MM.1S (cell line): ENCODE data around the gene HYAL2.

Source experiments
- DNase-seq: peaks from one replicate; pipeline ENCODE4 v3.0.0-alpha.2; 2015
- H2AFZ ChIP-seq: fragments of 300-600 bp; sonication (generic); 2 replicates; pipeline ENCODE4 v1.6.0; 2016; ENCODE audit warnings: antibody characterized with exemption, low read length
- H3F3A ChIP-seq: fragments of 300-600 bp; sonication (generic); 2 replicates; pipeline ENCODE4 v1.6.1; 2016; ENCODE audit warnings: mild to moderate bottlenecking, antibody characterized with exemption, low read length, moderate library complexity, mixed read lengths; ENCODE audit not compliant: insufficient read depth
- H3K27ac ChIP-seq: fragments of 300-600 bp; sonication (generic); 2 replicates; pipeline ENCODE4 v1.5.1; 2016; ENCODE audit warnings: mild to moderate bottlenecking, low read length
- H3K27me3 ChIP-seq: fragments of 300-600 bp; sonication (generic); replicated peaks from 2 replicates; pipeline ENCODE4 v1.6.0; 2016; ENCODE audit warnings: low read length; ENCODE audit not compliant: insufficient read depth
- H3K36me3 ChIP-seq: fragments of 300-600 bp; sonication (generic); replicated peaks from 2 replicates; pipeline ENCODE4 v1.6.1; 2016; ENCODE audit warnings: mild to moderate bottlenecking, low read length, mixed read lengths; ENCODE audit not compliant: insufficient read depth
- H3K4me1 ChIP-seq: fragments of 300-600 bp; sonication (generic); 2 replicates; pipeline ENCODE4 v1.6.1; 2016; ENCODE audit warnings: low read length, mixed read lengths
- H3K4me2 ChIP-seq: fragments of 300-600 bp; sonication (generic); 2 replicates; pipeline ENCODE4 v1.6.0; 2016; ENCODE audit warnings: low read depth, low read length
- H3K4me3 ChIP-seq: fragments of 300-600 bp; sonication (generic); 2 replicates; pipeline ENCODE4 v1.5.1; 2016; ENCODE audit warnings: low read length, mixed read lengths
- H3K79me2 ChIP-seq: fragments of 300-600 bp; sonication (generic); 2 replicates; pipeline ENCODE4 v1.6.1; 2016; ENCODE audit warnings: mixed run types, low read length, mixed read lengths
- H3K9ac ChIP-seq: fragments of 300-600 bp; sonication (generic); 2 replicates; pipeline ENCODE4 v1.6.1; 2016; ENCODE audit warnings: low read length, mixed read lengths
- H3K9me2 ChIP-seq: fragments of 300-600 bp; sonication (generic); replicated peaks from 2 replicates; pipeline ENCODE4 v1.6.1; 2016; ENCODE audit warnings: mild to moderate bottlenecking, low read length, mixed read lengths; ENCODE audit not compliant: insufficient read depth
- H3K9me3 ChIP-seq: fragments of 300-600 bp; sonication (generic); replicated peaks from 2 replicates; pipeline ENCODE4 v1.6.1; 2016; ENCODE audit warnings: mild to moderate bottlenecking, low read length, mixed read lengths; ENCODE audit not compliant: insufficient read depth
- H4K20me1 ChIP-seq: fragments of 300-600 bp; sonication (generic); 2 replicates; pipeline ENCODE4 v1.6.1; 2016; ENCODE audit warnings: mild to moderate bottlenecking, low read length, moderate library complexity, mixed read lengths; ENCODE audit not compliant: insufficient read depth
- EZH2 ChIP-seq: fragments of 300-600 bp; sonication (generic); optimal IDR thresholded peaks from 2 replicates; pipeline ENCODE3; 2017; ENCODE audit warnings: low read depth, mild to moderate bottlenecking, antibody characterized with exemption, low read length, mixed read lengths
- EZH2phosphoT487 ChIP-seq: fragments of 300-600 bp; sonication (generic); IDR thresholded peaks from 2 replicates; pipeline ENCODE4 v1.6.1; 2018; ENCODE audit warnings: antibody characterized with exemption, low read length
- TF ChIP-seq, protein P1 (sequence below): fragments of 300-600 bp; sonication (generic); IDR thresholded peaks from 2 replicates; pipeline ENCODE4 v1.5.1; 2016; ENCODE audit warnings: antibody characterized with exemption, low read length, mixed read lengths

HYAL2 gene

DNA sequence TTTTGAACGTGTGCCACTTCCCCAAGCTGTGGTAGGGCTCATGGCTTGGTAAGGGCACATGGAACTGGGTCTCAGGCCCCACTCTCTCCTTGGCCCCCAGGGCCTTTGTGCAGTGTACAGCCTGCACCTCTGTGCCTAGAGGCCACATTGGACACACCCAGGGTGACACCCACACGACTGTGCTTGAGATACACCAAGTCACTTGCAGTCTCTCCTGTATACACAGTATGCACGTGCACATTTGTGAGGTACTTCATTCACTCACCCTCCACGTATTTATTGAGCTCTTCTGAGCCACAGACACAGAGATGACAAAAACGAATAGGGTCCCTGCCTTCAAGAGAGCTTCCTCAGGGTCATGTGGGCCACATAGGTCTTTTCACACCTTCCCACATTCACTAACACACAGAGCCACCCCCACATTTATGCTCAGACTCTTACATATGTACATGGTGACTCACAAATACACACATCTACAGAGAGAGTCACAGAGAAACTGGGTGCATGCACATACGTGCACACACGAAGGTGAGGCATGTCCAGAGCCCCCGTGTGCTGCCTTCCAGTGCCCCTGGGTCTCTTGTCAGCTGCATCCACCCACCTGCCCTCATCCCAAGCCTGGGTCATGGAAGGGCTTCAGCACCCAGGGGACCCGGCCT lies 46.6 kb upstream of the HYAL2 start:
- H3K9ac ChIP-seq, result no peak overlapping the region
- H2AFZ ChIP-seq, result no peak overlapping the region
- no peak overlapping the region for H3K27ac ChIP-seq
- TF ChIP-seq, protein P1, sequence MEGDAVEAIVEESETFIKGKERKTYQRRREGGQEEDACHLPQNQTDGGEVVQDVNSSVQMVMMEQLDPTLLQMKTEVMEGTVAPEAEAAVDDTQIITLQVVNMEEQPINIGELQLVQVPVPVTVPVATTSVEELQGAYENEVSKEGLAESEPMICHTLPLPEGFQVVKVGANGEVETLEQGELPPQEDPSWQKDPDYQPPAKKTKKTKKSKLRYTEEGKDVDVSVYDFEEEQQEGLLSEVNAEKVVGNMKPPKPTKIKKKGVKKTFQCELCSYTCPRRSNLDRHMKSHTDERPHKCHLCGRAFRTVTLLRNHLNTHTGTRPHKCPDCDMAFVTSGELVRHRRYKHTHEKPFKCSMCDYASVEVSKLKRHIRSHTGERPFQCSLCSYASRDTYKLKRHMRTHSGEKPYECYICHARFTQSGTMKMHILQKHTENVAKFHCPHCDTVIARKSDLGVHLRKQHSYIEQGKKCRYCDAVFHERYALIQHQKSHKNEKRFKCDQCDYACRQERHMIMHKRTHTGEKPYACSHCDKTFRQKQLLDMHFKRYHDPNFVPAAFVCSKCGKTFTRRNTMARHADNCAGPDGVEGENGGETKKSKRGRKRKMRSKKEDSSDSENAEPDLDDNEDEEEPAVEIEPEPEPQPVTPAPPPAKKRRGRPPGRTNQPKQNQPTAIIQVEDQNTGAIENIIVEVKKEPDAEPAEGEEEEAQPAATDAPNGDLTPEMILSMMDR, result no peak
- TF ChIP-seq EZH2, result no peak
- TF ChIP-seq EZH2phosphoT487, result no peak
- no peaks in the 10 kb centered on the region for H3K79me2 ChIP-seq
- H4K20me1 ChIP-seq, result no peaks in the 10 kb centered on the region
- H3K9me2 ChIP-seq, result no peaks in the 10 kb centered on the region
- no peak overlapping the region for H3K4me2 ChIP-seq
- DNase-seq, result no peak
- H3K4me3 ChIP-seq, result no peak overlapping the region
- H3K9me3 ChIP-seq, result no peaks in the 10 kb centered on the region
- H3K36me3 ChIP-seq, result no peaks in the 10 kb centered on the region
- H3K4me1 ChIP-seq, result no peaks in the 10 kb centered on the region
- H3F3A ChIP-seq, result no peaks in the 10 kb centered on the region
- H3K27me3 ChIP-seq, result peaks cover 53% of the 10 kb centered on the region

DNA sequence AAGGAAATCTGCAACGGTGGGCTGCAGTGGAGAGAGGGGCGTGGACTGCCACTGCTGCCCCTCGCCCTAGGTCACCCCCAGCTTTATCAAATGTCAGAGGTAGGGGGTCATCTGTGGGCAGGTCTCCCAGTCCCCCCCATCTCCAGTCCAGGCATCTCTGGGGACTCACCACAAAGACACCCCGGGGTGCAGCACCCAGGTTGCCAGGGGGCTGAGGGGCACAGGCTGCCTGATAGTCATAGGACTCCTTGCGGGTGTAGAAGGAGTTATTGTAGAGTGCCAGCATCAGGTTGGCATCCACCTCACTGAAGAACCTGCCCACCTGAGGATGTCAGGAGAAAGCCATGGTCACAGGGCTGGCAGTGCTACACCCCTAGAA lies 43.3 kb upstream of the HYAL2 start:
- Histone ChIP-seq H2AFZ (peak overlapping the region; percentile 95), H3K4me3 (peak overlapping the region; percentile 77), H4K20me1 (no peaks in the 10 kb centered on the region), H3K9me3 (no peaks in the 10 kb centered on the region), H3K4me1 (no peaks in the 10 kb centered on the region), H3K27ac (no peak overlapping the region), H3K27me3 (peaks cover 36% of the 10 kb centered on the region), H3K4me2 (peak overlapping the region; percentile 96), H3K9ac (peak overlapping the region; percentile 73), H3K36me3 (no peaks in the 10 kb centered on the region), H3K9me2 (no peaks in the 10 kb centered on the region), H3K79me2 (no peaks in the 10 kb centered on the region), H3F3A (no peaks in the 10 kb centered on the region)
- TF ChIP-seq EZH2, result no peak
- TF ChIP-seq EZH2phosphoT487, result no peak
- TF ChIP-seq, protein P1, result no peak
- DNase-seq, result no peak

DNA sequence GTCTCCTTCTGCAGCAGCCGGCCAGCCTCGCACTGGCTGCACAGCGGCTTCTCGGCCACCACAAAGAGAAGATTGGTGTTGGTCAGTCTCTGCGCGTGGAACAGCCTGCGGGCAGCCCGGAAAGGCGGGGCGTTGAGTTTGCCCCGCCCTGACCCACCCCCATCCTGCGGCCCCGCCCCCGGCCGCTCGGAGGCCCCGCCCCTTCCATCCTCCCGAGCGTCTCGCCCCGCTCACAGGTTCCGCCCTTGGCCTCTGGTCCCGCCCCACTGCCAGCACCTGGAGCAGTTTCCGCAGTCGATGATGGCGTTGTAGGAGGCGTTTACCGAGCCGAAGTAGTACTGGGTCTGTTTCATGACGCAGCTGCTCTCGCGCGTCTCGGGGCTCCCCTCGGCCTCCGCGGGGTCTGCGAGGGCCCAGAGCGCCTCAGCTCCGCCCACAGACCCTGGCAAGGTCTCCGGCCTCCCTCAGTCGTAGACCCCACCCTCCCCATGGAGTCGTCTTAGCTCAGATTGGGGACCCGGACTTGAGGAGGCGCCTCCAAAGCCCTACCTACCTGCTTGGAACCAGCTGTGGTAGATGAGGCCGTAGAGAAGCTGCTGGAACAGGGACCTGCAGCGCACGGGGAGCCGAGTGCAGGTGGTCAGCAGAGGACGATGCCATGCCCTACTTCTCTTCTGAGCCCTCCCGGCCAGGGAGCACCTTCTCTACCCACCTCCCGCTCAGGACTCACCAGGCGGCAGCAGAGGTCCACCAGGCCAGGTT lies 42.7 kb upstream of the HYAL2 start:
- Histone ChIP-seq H2AFZ (peak overlapping the region; percentile 95), H3K4me1 (no peaks in the 10 kb centered on the region), H3K36me3 (no peaks in the 10 kb centered on the region), H3K27ac (peak overlapping the region; percentile 27; the same call in 1 of the 2 replicates), H3K4me2 (peak overlapping the region; percentile 96), H3F3A (no peaks in the 10 kb centered on the region), H3K9me3 (no peaks in the 10 kb centered on the region), H3K79me2 (no peaks in the 10 kb centered on the region), H4K20me1 (no peaks in the 10 kb centered on the region), H3K9me2 (no peaks in the 10 kb centered on the region), H3K9ac (peak overlapping the region; percentile 73), H3K27me3 (peaks cover 30% of the 10 kb centered on the region), H3K4me3 (peak overlapping the region; percentile 77)
- DNase-seq, result peak; percentile 94
- TF ChIP-seq, protein P1, result peak; percentile 37
- TF ChIP-seq EZH2, result no peak
